Lung (tissue), 12 donors: ENCODE results near the gene RNH1. TPM values are rescaled to one million over a fixed set of nuclear protein-coding genes. Genes with fewer than 3 reads are reported as not detected.

Experiments used
- ATAC-seq: fragments of 200-7000 bp; cut with Tn5 transposase; one replicate; pipeline ENCODE4 v1.9.1; 2020; ENCODE audit warnings: moderate number of reproducible peaks; ENCODE audit not compliant: insufficient read depth, low FRiP score
- DNase-seq, 3 donors: peaks; one replicate each; pipeline ENCODE4 v3.0.0-alpha.2; 2013 to 2017
- H3K27ac ChIP-seq, 2 donors: one replicate each; pipeline ENCODE4 v1.5.1; 2013; ENCODE audit warnings: mild to moderate bottlenecking in 2 of 2, moderate library complexity in 2 of 2, control low read depth in 1 of 2, inconsistent platforms in 1 of 2, low read depth in 1 of 2, low read length in 1 of 2
- H3K27me3 ChIP-seq, 3 donors: one replicate each; pipeline ENCODE4 v1.5.1; 2013; ENCODE audit warnings: low read length in 2 of 3; ENCODE audit not compliant: control insufficient read depth in 3 of 3, insufficient read depth in 3 of 3
- H3K36me3 ChIP-seq, 4 donors: one replicate each; pipeline ENCODE4 v1.5.1; 2013; ENCODE audit warnings: low read length in 4 of 4, mild to moderate bottlenecking in 1 of 4, moderate library complexity in 1 of 4; ENCODE audit not compliant: control insufficient read depth in 4 of 4, insufficient read depth in 4 of 4
- H3K4me1 ChIP-seq, 5 donors: one replicate each; pipeline ENCODE4 v1.5.1; 2013; ENCODE audit warnings: low read length in 5 of 5, mild to moderate bottlenecking in 2 of 5, moderate library complexity in 1 of 5; ENCODE audit not compliant: control insufficient read depth in 5 of 5, insufficient read depth in 5 of 5
- H3K4me3 ChIP-seq: one replicate; pipeline ENCODE4 v1.5.1; 2013; ENCODE audit warnings: mild to moderate bottlenecking, control low read depth, moderate library complexity
- H3K9ac ChIP-seq, 2 donors: one replicate each; pipeline ENCODE4 v1.5.1; 2013; ENCODE audit warnings: low read length in 2 of 2, control low read depth in 1 of 2; ENCODE audit not compliant: insufficient read depth in 1 of 2
- H3K9me3 ChIP-seq, 4 donors: one replicate each; pipeline ENCODE4 v1.5.1; 2013; ENCODE audit warnings: low read length in 3 of 4, mild to moderate bottlenecking in 1 of 4, moderate library complexity in 1 of 4; ENCODE audit not compliant: control insufficient read depth in 4 of 4, insufficient read depth in 3 of 4
- WGBS, 2 donors: extraction: QIAGEN DNeasy Blood & Tissue Kit; methylation state at CpG; one replicate each; pipeline ENCODE4 v1.1.7; 2013; 5-methylcytosine and 5-hydroxymethylcytosine counted together
- polyA plus RNA-seq, 2 donors: library from polyadenylated mRNA; stranded (reverse); fragments of 200-250 nt; gene quantifications; one replicate each; pipeline ENCODE4 v1.2.1, GENCODE V29; 2013
- total RNA-seq, 2 donors: library from RNA; depleted of rRNA in 1 of 2; stranded (reverse); fragments of >200 nt in 1 of 2; gene quantifications; one replicate each; pipeline ENCODE4 v1.2.1, GENCODE V29; 2014 to 2021
- TF ChIP-seq, protein P1 (sequence below): IDR thresholded peaks from 2 replicates; pipeline ENCODE4 v1.5.1; 2012; ENCODE audit warnings: mild to moderate bottlenecking; ENCODE audit errors: control extremely low read depth, extremely low read depth
- donor health status: control.
- donor health status: control.
- donor health status: Bipolar disorder and iron deficiency.
- donor health status: healthy.
- donor health status: DM: yes; HTN: yes; CAD: no.

RNH1 gene
- total and polyA plus RNA-seq, 4 donors = 152 to 315 (median 233) TPM

DNA sequence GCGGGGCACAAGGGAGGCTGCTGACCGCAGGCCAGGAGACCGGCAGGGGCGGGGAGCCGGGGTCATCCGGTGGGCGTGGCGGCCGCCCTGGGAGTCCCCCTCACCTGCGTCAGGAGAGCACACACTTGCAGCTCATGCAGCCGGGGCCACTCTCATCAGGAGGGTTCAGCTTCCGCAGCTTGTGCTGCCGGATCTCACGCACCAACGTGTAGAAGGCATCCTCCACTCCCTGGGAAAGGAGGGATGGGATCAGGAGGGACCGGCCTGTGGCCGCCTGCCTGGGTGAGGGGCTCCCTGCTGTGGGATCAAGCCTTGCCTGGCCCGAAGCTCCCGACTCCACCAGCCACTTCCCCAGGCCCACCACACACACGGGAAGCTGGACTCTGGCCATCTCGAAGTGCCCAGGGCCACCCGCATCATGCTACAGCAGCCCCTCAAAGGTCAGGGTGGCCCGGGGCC, 25.5 kb upstream of the RNH1 start:
- H3K4me3 ChIP-seq = no peak overlapping the region
- 79 to 94% methylated on average over 22 to 23 of the region's 23 CpGs for WGBS, 2 donors
- H3K27ac ChIP-seq = no peak overlapping the region
- peaks cover 0 to 20% (median 13%) of the 10 kb centered on the region in 5 donors for H3K4me1 ChIP-seq
- H3K9me3 ChIP-seq = peaks cover 0 to 2% (median 0%) of the 10 kb centered on the region in 4 donors
- peaks cover 0 to 30% (median 3%) of the 10 kb centered on the region in 4 donors for H3K36me3 ChIP-seq
- TF ChIP-seq, protein P1, sequence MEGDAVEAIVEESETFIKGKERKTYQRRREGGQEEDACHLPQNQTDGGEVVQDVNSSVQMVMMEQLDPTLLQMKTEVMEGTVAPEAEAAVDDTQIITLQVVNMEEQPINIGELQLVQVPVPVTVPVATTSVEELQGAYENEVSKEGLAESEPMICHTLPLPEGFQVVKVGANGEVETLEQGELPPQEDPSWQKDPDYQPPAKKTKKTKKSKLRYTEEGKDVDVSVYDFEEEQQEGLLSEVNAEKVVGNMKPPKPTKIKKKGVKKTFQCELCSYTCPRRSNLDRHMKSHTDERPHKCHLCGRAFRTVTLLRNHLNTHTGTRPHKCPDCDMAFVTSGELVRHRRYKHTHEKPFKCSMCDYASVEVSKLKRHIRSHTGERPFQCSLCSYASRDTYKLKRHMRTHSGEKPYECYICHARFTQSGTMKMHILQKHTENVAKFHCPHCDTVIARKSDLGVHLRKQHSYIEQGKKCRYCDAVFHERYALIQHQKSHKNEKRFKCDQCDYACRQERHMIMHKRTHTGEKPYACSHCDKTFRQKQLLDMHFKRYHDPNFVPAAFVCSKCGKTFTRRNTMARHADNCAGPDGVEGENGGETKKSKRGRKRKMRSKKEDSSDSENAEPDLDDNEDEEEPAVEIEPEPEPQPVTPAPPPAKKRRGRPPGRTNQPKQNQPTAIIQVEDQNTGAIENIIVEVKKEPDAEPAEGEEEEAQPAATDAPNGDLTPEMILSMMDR = no peak
- no peak for DNase-seq
- H3K27me3 ChIP-seq = peaks cover 0 to 5% (median 4%) of the 10 kb centered on the region in 3 donors
- ATAC-seq = no peak
- H3K9ac ChIP-seq = no peak overlapping the region

DNA sequence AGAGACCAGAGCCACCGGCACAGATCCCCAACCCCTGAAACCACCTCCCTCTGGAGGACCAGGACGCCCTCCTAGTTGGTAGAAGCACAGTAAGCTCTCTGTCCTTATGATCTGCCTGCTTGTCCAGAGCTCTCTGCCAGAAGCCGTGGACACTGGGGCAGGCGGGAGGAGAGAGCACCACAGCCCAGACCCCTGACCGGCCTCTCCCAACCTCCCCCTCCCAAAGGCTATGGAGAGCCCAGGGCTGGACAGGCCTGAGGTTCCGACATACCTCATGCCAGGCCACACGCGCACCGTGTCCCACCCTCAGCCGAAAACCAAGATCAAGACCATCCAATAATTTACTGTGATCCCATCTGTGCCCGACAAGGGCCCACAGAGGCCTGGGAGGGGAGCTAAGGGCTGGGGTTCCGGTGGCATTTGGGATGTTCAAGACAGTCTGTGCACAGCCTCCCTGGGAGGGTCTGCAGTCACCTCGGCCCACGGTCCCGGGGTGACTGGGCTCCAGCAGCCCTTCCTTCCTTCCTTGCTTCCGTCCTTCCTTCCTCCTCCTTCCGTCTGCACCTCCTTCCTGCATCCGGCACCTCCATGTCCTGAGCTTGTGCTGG, 25.0 kb upstream of the RNH1 start:
- H3K4me3 ChIP-seq = no peak overlapping the region
- DNase-seq = no peak
- H3K9me3 ChIP-seq = peaks cover 0 to under 1% (median 0%) of the 10 kb centered on the region in 4 donors
- TF ChIP-seq, protein P1 = no peak
- peaks cover 0 to 2% (median 2%) of the 10 kb centered on the region in 3 donors for H3K27me3 ChIP-seq
- 77 to 83% methylated on average over 16 to 18 of the region's 18 CpGs for WGBS, 2 donors
- peaks cover 0 to 30% (median 3%) of the 10 kb centered on the region in 4 donors for H3K36me3 ChIP-seq
- H3K4me1 ChIP-seq = peaks cover 0 to 18% (median 9%) of the 10 kb centered on the region in 5 donors
- no peak for ATAC-seq
- no peak overlapping the region for H3K9ac ChIP-seq
- H3K27ac ChIP-seq = peak overlapping the region in 1 of 2 donors; percentile 13

DNA sequence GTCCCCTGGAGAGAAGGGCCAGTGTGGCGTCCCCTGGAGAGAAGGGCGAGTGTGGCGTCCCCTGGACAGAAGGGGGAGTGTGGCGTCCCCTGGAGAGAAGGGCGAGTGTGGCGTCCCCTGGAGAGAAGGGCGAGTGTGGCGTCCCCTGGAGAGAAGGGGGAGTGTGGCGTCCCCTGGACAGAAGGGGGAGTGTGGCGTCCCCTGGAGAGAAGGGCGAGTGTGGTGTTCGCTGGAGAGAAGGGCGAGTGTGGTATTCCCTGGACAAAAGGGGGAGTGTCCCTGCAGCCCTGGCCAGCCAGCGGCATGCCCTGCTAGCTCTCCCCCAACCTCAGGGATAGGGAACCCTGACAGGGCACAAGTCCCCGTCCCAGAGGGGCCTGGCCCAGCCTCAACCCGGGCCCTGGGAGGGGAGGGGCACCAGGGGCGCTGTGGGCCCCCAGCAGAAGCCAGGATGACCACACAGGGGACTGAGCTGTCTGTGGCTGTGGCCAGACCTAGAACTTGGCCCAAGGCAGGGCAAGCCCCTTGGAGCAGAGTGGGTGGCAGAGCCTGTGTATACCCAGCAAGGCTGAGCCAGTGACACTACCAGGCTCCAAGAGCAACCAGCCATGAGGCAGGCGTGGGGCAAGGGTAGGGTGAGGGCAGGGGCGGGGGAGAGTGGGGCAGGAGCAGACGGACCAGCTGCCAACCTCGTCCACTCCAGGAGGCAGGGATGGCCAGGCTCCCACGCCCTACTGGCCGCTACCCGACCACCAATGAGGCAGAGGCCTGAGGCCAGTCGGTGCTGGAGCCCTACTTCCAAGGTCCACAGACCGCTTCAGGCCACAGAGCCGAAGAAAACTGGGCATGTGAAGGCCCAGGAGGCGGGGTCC, 24.2 kb upstream of the RNH1 start:
- H3K9me3 ChIP-seq = no peaks in the 10 kb centered on the region
- peaks cover 0 to 13% (median 7%) of the 10 kb centered on the region in 5 donors for H3K4me1 ChIP-seq
- no peak overlapping the region for H3K4me3 ChIP-seq
- ATAC-seq (no peak), DNase-seq (no peak)
- 87 to 93% methylated on average over 27 to 28 of the region's 28 CpGs for WGBS, 2 donors
- no peak overlapping the region for H3K27ac ChIP-seq
- H3K27me3 ChIP-seq = peaks cover 0 to 1% (median 0%) of the 10 kb centered on the region in 3 donors
- H3K9ac ChIP-seq = no peak overlapping the region
- TF ChIP-seq, protein P1 = no peak
- peaks cover 0 to 30% (median 3%) of the 10 kb centered on the region in 4 donors for H3K36me3 ChIP-seq
